A673 (cell line): ENCODE measurements around the gene APOBEC3A. TPM values are rescaled to one million over a fixed set of nuclear protein-coding genes. Genes with fewer than 3 reads are reported as not detected.

Experiments
- BruUV-seq: library from RNA; stranded (reverse); fragments of 400-500 nt; replicated peaks from 2 replicates; lab custom pipeline; 2021; lab: Mats Ljungman, UMichigan
- CTCF ChIA-PET: fragments of 300-600 bp; sonication (Branson Sonifier 250); formaldehyde crosslinking; loops from one replicate; lab custom pipeline; 2022; ENCODE audit warnings: antibody characterized with exemption; lab: Charles Lee
- POLR2A ChIA-PET: fragments of 300-600 bp; sonication (Branson Sonifier 250); formaldehyde crosslinking; loops from one replicate; lab custom pipeline; 2022; ENCODE audit warnings: antibody characterized with exemption; ENCODE audit not compliant: low non-redundant PET; lab: Charles Lee
- DNase-seq: peaks from one replicate; pipeline ENCODE4 v3.0.0-alpha.2; 2015; ENCODE audit warnings: low spot score
- H3K27ac ChIP-seq: fragments of 200-600 bp; sonication (generic); 2 replicates; pipeline ENCODE4 v1.5.1; 2016; ENCODE audit warnings: mixed run types, low read depth, mild to moderate bottlenecking, mixed read lengths, antibody characterized with exemption, low read length; ENCODE audit not compliant: poor library complexity, severe bottlenecking
- H3K27me3 ChIP-seq: fragments of 200-600 bp; sonication (generic); replicated peaks from 2 replicates; pipeline ENCODE4 v1.6.1; 2017; ENCODE audit warnings: mixed run types, low read depth, mild to moderate bottlenecking, mixed read lengths, antibody characterized with exemption, low read length; ENCODE audit not compliant: insufficient read depth, poor library complexity
- H3K36me3 ChIP-seq: fragments of 200-600 bp; sonication (generic); 2 replicates; pipeline ENCODE4 v1.6.1; 2016; ENCODE audit warnings: mixed run types, mild to moderate bottlenecking, mixed read lengths, antibody characterized with exemption, low read length; ENCODE audit not compliant: insufficient read depth, poor library complexity, severe bottlenecking
- H3K4me1 ChIP-seq: fragments of 200-600 bp; sonication (generic); 2 replicates; pipeline ENCODE4 v1.6.1; 2017; ENCODE audit warnings: mixed run types, mild to moderate bottlenecking, mixed read lengths, antibody characterized with exemption, low read length; ENCODE audit not compliant: insufficient read depth, poor library complexity, severe bottlenecking
- H3K4me3 ChIP-seq: fragments of 200-600 bp; sonication (generic); 2 replicates; pipeline ENCODE4 v1.5.1; 2016; ENCODE audit warnings: low read depth, mixed run types, mild to moderate bottlenecking, mixed read lengths, low read length; ENCODE audit not compliant: poor library complexity, severe bottlenecking
- H3K9me3 ChIP-seq: fragments of 200-600 bp; sonication (generic); 2 replicates; pipeline ENCODE4 v1.6.1; 2016; ENCODE audit warnings: mixed run types, low read depth, mild to moderate bottlenecking, mixed read lengths, antibody characterized with exemption, low read length; ENCODE audit not compliant: poor library complexity, severe bottlenecking
- CTCF ChIP-seq: fragments of 300-800, 200-600 bp; sonication (generic); conservative IDR thresholded peaks from 2 replicates; pipeline ENCODE4 v1.5.1; 2017; ENCODE audit warnings: low read depth, mild to moderate bottlenecking, antibody characterized with exemption, low read length, moderate library complexity, mixed read lengths
- EZH2 ChIP-seq: fragments of 200-600 bp; sonication (generic); IDR thresholded peaks from 2 replicates; pipeline ENCODE4 v1.6.1; 2017; ENCODE audit warnings: borderline replicate concordance, low read depth, mild to moderate bottlenecking, mixed read lengths, antibody characterized with exemption, low read length; ENCODE audit not compliant: poor library complexity, severe bottlenecking
- intact Hi-C: fragments of 100-400 bp; cut with micrococcal nuclease; formaldehyde crosslinking; loops from one replicate; pipeline ENCODE4 v1.10.0; 2022; ENCODE audit not compliant: unreplicated experiment
- total RNA-seq: library from RNA; stranded (reverse); gene quantifications from 2 replicates; pipeline ENCODE4 v1.2.3, GENCODE V29; 2021

Gene APOBEC3A
- total RNA-seq, 1 experiment from 2014 or later: not detected

GRCh38 chr22:38940811-38941384 lies 16.5 kb upstream of the APOBEC3A start:
- H3K4me1 ChIP-seq: peaks cover 11% of the 10 kb centered on the region
- no TSS peak for BruUV-seq
- ChIA-PET CTCF (interaction anchor here (0.7 kb wide), 1 partner anchor 99 kb away, joined by 4 read pairs; no protein-coding TSS in a partner anchor), POLR2A (no interaction called here)
- no peaks in the 10 kb centered on the region for H3K9me3 ChIP-seq
- TF ChIP-seq EZH2 (no peak), CTCF (no peak)
- H3K4me3 ChIP-seq: no peak overlapping the region
- intact Hi-C loops: no loop called here
- H3K36me3 ChIP-seq: no peaks in the 10 kb centered on the region
- DNase-seq: no peak
- no peaks in the 10 kb centered on the region for H3K27me3 ChIP-seq
- H3K27ac ChIP-seq: no peak overlapping the region

DNA sequence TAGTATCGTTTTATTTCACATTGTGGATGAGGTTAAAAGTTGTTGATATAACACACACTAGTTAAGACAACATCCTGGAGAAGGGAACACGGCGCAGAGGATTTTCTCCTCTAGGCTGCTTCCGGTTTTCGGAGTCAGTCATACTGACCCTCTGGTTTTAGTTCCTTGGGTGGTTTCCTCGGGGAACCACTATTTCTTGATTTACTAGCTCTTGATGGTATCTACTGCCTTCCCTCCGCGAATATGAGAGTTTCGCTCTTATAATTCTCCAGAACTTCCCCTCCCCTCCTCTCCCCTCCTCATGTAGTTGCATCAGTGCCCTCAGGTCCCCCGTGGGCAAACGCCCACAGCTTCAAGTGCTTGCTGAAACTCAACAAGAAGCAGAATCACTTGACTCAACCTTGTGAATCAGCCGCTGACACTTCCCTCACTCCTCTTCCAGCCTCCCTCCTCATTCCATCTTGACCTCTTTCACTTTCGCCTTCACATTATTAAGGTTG lies 15.9 kb upstream of the APOBEC3A start:
- Histone ChIP-seq H3K4me1 (peaks cover 11% of the 10 kb centered on the region), H3K9me3 (no peaks in the 10 kb centered on the region), H3K36me3 (no peaks in the 10 kb centered on the region), H3K4me3 (no peak overlapping the region), H3K27ac (no peak overlapping the region), H3K27me3 (no peaks in the 10 kb centered on the region)
- ChIA-PET POLR2A (no interaction called here), CTCF (no interaction called here)
- intact Hi-C loops: no loop called here
- no TSS peak for BruUV-seq
- TF ChIP-seq CTCF: no peak
- no peak for TF ChIP-seq EZH2
- no peak for DNase-seq

DNA sequence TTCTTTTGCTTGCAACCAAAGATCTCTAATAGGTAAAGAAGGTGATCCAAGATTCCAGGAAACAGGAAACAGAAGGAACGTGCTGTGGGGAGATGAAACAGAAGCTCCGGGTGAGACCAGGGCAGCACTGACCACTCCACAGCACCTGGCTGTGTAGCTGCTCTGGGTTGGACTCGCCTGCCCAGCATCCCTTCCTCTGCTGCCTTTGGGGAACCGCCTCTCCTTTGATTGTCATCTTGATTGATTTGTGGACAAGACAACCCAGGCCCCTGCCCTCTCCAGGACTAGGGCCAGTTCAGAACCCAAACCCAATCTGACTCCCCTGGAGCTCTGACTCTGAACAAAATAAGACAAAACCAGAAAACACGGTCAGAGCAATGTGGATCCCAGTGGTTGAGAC lies 14.7 kb upstream of the APOBEC3A start:
- Histone ChIP-seq H3K4me1 (peaks cover 11% of the 10 kb centered on the region), H3K9me3 (no peaks in the 10 kb centered on the region), H3K27ac (no peak overlapping the region), H3K36me3 (no peaks in the 10 kb centered on the region), H3K4me3 (no peak overlapping the region), H3K27me3 (no peaks in the 10 kb centered on the region)
- TF ChIP-seq EZH2 (no peak), CTCF (no peak)
- no peak for DNase-seq
- intact Hi-C loops: no loop called here
- POLR2A ChIA-PET: no interaction called here
- CTCF ChIA-PET: no interaction called here
- BruUV-seq: no TSS peak
